GM18868 (cell line): ENCODE data around the gene MCM10.
A peak's percentile ranks its signal among the peaks of the same experiment; 100 is the strongest.

Experiments used
- ATAC-seq: cut with Tn5 transposase; IDR thresholded peaks from one replicate; pipeline ENCODE4 v1.9.1; 2021; ENCODE audit warnings: mild to moderate bottlenecking, moderate library complexity; ENCODE audit not compliant: unreplicated experiment

Gene MCM10

DNA sequence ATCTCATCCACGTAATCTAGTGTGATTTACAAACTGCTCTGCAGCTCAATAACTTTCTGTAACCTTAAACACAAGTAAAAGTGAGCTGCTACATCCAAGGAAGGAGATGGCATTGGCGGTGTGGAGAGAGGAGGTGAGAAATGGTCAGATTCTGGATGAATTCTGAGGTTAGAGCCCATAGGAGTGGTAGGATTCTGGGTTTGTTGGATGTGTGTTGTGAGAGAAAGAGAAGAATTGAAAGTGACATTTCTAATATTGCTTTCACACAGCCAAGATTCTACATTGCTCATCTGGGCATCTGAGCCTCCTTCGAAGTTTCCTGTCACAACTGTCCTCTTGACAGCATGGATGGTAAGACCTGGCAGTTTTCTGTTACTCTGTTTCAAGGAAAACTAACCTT, 2.5 kb downstream of the MCM10 start:
- no peak for ATAC-seq

DNA sequence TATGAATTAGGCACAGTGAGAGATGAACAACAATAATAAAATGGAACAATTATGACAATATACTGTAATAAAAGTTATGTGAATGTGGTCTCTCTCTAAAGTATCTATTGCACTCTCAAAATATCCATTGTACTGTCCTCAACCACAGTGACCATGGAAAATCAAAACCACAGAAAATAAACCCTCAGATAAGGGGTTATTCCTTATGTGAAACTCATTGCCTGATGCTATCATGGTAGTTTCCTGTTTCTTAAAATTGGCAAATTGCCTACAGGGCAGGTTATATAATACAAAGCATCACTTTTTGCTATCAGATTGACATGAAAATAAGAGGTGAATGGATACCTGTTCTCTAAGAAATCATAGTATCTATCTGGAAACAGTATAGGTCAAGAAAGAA, 3.8 kb downstream of the MCM10 start:
- no peak for ATAC-seq

DNA sequence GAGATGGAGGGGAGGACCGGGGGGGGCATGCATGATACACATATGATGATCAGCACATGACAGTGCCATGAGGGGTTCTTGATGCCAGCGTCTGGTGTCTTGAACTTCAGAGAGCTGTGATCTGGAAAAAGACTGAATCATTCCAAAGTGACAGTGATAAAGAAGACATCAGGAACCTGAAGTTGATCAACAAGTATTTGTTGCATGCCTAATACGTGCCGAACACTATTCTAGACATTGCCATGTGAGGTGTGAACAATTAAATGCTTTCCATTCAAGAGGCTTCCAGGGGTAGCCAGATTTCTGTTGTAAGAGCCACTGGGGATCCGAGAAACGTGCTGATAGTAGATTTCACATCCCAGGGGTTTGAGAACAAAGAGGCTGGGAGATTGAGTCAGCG, 6.2 kb downstream of the MCM10 start:
- no peak for ATAC-seq

DNA sequence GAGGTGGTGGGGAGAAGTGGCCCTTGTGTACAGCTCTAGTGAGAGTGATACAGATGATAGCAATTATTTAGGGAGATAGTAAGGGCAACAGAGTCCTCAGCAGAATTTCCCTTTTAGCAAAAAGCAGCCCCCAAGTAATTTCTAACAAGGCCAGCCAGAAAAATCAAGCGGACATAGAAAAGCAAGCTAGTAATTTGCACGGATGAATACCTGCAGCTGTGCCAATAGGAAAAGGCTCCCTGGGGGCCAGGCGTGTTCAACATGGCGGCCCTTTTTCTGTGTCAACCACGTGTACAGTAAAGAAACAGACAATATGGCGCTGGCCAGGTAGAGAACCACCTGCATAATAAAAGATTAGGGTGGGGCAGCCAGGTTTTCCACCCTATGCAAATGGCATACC, 7.4 kb downstream of the MCM10 start:
- no peak for ATAC-seq

DNA sequence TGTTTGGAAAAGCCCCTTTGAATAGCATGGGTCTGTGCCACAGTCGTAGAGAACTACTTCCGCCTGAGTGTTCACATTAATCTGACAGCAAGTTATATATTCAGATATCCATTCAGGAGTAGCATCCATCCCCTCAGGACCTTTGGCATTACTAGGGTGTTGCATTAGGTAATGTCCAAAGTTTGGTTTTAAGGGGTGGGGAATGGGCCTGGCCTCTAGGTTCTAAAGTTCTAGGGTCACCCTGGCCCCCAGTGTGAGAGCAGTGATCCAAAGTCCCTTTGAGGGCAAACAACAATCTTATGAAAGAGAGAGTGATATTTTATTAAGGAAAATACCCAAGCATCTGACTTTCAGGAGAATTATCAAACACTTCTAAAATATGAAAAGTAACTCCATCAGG, 12.3 kb downstream of the MCM10 start:
- ATAC-seq = no peak

DNA sequence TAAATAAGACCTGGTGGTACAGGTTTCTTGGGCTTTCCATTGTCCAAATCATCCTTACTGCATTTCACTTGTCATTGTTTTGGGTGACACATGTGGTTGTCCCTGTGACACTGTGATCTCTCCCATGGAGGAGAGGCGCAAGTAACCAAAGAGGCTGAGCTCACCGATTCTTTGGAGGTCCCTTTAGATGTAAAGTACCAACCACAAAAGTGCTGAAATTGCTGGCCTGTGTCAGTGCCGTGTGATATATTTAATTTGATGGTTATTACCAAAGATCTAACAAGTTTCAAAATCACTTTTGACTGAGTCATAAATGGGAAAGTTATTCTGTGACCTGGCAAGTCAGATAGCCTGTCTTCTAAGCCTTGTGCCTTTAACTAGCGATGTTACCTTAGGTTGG, 19.4 kb downstream of the MCM10 start:
- ATAC-seq = peak; percentile 69

DNA sequence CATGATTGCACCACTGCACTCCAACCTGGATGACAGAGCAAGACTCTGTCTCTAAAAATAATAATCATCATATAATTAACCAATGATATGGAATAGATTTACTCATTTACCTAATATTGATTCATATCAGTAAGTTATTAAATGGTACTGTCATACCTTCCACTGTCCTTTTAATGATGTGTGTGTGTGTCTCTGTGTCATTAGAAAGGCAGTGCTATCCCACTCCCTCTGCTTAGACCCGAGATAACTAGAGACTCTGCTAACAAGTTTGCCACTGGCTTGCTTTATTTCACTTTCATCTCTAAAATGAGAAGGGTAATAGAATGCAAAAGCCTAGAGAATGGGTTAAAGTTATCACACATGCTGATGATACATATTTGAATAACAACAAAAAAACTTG, 21.1 kb downstream of the MCM10 start:
- ATAC-seq = no peak

DNA sequence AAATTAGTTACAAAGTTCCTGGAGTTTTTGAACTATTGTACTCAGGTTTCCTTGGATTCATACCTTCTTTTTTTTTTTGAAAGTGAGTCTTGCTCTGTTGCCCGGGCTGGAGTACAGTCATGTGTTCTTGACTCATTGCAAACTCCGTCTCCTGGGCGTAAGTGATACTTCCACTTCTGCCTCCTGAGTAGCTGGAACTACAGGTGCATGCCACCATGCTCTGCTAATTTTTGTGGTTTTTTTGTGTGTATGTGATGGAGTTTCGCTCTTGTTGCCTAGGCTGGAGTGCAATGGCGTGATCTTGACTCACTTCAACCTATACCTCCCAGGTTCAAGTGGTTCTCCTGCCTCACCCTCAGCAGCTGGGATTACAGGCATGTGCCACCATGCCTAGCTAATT, 22.3 kb downstream of the MCM10 start:
- ATAC-seq = no peak

DNA sequence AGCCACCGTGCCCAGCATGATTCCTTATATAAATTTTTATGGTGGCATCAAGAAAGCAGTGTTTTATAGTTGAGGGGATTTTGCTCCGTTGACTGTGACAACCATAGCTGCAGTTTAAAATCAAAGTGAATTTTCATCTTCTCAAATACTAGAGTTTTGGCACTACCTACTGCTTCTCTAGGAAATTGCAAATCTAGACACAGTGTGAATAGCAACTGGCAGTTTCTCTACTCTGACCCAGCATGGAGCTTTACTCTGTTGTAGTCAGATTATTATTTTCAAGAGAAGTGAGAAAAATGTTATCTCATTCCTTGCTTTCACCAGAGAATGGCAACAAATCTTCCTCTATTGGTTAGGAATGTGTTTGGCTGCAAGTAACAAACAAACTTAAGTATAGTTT, 22.9 kb downstream of the MCM10 start:
- no peak for ATAC-seq

DNA sequence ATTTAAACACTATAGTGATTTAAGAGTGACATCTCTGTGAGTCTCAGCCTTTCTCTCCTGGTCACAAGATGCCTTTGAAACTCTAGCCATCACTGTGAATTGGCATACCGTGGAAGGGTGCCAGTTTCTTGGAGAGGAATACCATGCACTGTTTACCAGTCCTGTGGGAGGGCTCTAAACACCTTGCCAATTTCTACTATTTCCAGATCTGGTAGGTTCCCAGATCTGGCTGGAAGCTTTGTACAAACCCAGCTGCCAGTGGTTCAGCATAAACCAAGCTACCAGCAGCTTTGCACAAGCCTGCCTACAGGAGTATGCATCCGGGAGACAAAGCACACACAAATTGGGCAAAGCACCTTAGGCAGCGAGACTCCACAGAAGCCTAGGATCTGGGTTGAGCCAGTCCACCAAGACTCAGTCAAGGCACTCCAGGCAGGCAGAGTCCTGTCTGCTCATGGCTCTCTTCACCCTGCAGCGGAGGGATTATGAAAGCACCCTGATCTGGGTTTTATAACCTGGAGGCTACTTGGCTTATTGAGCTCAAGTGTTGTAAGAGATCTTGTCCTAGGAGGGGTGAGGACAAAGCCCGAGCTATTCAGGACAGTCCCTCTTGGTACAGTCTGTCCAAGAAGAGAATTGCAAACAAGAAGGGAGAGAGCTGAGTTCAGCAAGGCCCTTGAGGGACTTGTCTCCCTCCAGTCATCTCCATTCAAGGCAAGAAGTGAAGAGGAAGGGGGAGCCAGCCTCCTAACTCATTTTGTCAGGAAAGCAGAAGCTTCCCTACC, 23.6 kb downstream of the MCM10 start:
- ATAC-seq = no peak

DNA sequence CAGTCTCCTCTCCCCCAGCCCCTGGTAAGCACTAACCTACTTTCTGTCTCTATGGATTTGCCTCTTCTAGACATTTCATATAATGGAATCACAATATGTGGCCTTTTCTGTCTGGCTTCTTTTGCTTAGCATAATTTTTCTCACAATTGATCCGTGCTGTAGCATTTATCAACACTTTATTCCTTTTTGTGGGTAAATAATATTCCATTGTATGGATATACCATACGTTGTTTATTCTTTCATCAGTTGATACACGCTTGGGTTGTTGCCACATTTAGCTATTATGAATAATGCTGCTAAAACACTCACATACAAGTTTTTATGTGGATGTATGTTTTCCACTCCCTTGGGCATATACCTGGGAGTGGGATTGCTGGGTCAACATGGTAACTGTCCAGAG, 25.8 kb downstream of the MCM10 start:
- no peak for ATAC-seq

DNA sequence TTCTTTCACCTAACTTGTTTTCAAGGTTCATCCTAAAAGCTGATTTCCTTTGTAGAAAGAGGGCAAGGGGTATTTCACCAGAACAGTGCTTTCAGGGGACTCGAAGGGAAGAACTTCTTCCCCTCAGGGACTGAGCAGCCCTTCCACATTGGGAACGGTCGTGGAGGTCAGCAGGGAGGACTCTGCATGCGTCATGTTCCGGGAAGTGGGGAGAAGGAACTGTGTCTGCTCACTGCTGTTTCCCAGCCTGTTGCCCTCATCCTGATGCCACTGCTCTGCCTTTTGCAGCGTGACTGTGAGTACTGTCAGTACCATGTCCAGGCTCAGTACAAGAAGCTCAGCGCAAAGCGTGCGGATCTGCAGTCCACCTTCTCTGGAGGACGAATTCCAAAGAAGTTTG, 27.2 kb downstream of the MCM10 start:
- no peak for ATAC-seq

DNA sequence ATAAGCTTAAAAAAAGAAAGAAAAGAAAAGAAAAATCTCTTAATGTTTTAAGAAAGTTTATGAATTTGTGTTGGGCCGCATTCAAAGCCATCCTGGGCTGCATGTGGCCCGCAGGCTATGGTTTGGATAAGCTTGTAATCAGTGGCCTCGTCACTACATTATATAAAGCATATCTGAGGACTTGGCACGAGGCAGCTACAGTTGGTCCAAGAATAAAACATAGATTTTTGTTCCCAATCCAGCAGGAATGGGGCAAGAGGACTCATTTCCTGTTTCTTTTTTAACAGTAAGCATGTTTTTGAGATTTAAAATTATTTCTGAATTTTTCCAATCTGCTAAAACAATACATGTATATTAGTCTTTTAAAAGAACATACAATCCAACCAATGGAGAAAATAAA, 28.6 kb downstream of the MCM10 start:
- ATAC-seq = no peak

DNA sequence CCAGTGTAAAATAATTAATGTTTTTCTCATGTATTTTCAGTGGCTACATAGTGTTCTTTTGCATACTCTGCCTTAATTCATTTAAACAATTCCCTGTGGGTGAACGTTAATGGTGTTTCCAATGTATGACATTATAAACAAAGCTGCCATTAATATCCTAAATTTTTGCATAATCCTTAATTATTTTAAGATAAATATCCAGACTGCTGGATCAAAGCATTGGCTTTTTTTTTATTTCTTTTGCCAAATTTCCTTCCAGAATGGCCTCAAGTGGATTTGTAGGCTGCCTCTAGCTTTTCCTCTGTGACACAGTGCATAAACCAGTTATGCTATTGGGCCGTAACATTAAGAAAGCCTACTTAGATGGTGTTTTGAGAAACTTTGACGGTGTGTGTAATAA, 29.5 kb downstream of the MCM10 start:
- ATAC-seq = no peak

DNA sequence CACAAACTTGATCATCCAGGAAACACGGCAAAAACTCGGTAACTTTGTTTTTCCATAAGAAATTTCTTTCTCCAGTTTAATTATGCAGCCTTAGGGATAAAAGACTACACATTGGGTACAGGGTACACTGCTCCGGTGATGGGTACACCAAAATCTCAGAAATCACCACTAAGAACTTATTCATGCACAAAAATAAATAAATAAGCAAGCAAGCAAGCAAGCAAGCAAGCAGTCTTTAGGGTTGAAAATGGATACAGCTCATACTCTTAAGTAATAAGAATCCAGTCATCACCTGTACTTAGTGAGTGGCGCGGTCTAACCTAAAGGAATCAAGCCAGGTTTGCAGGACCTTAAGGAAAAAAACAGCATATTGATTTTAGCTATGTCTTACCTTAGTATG, 30.0 kb downstream of the MCM10 start:
- no peak for ATAC-seq

DNA sequence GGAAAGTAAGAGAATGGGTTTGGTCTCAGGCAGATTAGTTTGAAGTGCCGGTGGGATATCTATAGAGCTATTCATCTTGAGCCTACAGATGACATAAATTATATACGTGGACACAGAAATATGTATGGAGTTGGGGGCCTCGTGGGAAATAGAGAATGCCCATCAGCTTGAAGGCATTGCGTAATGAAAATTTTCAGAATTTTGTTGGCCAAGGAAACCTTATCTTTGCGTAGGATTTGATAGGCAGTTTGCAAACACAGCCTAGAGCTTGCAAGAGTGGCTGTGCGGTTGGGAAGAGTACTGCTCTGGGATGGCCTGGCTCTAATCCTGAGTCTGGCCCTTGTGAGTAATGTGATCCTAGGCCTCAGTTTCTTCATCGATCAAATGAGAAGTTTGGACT, 32.3 kb downstream of the MCM10 start:
- ATAC-seq = no peak

DNA sequence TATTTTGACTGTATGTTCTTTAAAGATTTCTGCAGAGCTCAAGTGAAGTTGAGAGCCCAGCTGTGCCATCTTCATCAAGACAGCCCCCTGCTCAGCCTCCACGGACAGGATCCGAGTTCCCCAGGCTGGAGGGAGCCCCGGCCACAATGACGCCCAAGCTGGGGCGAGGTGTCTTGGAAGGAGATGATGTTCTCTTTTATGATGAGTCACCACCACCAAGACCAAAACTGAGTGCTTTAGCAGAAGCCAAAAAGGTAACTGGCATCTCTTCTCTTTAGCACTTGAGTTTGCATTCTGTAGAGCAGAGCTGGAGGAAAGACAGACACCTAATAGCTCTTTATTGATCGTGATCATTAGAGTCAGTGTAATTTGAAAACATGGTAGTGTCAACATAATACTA, 33.7 kb downstream of the MCM10 start:
- ATAC-seq = no peak

DNA sequence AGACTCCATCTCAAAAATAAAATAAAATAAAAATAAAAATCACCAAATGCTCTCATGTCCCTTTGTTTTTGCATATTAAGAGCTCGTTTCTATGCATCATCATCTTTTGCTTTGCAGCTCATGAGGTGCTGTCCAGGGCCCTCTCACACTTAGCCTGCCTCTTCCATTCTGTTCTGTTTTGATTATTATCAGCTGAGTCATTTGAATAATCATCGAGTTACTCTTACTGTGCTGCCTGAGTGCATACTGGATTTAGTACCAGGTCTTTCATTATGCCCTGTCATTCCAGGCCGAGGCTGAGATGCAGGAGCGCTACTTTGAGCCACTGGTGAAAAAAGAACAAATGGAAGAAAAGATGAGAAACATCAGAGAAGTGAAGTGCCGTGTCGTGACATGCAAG, 39.8 kb downstream of the MCM10 start:
- ATAC-seq = no peak

DNA sequence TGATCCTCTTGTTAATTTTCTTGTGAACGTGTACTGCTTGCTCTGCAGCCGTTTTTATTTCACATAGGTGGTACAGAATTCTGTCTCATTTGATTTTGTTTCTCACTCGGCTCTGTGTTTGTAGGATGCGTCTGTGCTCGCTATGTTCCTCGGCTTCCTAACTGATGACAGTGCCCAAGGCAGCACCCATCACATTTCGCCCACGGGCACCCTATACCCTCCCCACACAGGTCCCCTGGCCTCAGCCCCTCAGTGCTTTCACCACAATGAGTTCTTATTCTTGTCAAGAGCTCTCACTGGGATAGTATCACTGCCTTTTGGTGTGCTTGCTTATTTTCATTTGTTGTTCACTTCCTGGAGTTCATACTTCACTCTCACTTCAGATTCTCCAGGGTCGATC, 44.7 kb downstream of the MCM10 start:
- ATAC-seq = no peak

DNA sequence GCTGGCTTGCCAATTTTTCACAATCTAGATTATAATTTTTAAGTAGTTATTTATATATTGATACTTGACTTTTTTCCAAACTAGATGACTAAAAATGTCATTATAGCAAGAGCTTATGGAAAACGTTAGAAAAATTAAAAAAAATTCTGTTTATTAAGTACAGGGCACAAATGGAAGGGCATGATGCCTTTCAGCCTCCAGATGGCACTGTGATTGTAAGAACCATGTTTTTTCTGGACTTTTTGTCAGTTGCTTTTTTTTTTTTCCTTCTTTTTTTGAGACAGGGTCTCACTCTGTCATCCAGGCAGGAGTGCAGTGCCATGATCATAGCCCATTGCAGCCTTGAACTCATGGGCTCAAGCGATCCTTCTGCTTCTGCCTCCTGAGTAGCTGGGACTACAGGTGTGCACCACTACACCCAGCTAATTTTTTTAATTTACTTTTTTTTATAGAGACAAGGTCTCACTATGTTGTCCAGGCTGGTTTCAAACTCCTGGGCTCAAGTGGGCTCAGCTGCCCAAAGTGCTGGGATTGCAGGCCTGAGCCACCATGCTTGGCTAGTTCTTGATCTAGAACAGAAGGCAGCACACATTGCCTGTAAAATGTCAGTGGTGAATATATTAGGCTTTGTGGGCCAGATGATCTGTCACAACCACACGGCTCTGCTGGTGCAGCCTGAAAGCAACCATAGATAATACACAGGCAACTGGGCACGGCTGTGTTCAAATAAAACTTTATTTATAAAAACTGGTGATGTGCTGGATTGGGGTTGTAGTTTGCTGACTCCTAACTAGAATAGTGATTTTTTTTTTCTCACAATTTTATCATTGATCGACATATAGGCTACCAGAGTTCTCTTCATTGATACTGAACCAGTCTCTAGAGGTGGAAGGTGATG, 45.4 kb downstream of the MCM10 start:
- ATAC-seq = no peak

DNA sequence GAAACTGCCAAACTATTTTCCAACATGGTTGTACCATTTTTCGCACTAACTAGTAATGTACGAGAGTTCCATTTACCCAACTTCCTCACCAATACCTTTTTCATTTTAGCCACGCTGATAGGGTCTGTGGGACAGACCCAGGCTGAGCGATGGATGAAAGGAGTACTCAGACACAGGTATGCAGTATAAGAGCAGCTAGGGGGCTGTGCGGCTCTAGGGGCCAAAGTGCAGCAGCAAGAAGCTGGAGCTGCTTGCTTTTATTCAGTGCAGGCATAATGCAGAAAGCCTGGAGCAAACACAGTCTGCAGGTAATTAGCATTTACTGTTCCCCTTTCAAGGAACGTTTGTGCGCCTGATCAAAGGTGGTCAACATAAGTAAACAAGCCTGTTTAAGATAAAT, 51.8 kb downstream of the MCM10 start:
- ATAC-seq = no peak

DNA sequence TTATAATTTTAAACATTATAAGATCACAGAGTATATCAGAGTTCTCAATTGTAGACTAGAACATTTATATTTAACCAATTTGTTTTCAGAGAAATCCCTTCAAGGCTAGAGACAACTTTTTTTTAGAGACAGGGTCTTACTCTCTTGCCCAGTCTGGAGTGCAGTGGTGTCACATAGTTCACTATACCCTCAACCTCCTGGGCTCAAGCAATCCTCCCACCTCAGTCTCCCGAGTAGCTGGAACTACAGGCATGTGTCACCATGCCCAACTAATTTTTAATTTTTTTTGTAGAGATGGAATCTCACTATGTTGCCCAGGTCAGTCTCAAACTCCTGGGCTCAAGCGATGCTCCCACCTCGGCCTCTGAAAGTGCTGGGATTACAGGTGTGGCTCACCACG, 57.5 kb downstream of the MCM10 start:
- ATAC-seq = no peak
